GM12873 (cell line): ENCODE results near the gene CABYR.
A peak's percentile ranks its signal among the peaks of the same experiment; 100 is the strongest.

Experiments
- TF ChIP-seq, protein P1 (sequence below): IDR thresholded peaks from 2 replicates; pipeline ENCODE4 v1.5.1; 2012; ENCODE audit warnings: low read depth, mild to moderate bottlenecking, moderate library complexity, low read length, control low read depth; ENCODE audit not compliant: insufficient read depth; ENCODE audit errors: missing control alignments

The CABYR gene

DNA sequence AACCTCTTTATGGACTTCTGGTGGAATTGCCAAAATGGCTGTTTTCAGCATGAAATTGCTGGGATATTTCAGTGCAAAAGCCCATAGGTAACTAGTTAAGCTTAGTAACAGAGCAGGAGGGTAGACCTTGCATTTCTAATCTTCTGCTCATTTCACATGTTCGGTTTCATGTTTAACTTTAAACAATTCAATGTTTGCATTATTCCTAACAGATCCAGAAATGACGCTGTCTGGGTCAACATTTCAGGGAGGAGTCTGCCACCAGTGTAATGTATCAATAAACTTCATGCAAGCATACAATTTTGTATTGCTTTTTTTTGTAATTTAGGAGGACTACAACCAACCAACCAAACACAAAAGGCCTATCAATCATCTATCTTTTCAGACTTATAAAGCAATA is 22.4 kb downstream of the CABYR start:
- TF ChIP-seq, protein P1, sequence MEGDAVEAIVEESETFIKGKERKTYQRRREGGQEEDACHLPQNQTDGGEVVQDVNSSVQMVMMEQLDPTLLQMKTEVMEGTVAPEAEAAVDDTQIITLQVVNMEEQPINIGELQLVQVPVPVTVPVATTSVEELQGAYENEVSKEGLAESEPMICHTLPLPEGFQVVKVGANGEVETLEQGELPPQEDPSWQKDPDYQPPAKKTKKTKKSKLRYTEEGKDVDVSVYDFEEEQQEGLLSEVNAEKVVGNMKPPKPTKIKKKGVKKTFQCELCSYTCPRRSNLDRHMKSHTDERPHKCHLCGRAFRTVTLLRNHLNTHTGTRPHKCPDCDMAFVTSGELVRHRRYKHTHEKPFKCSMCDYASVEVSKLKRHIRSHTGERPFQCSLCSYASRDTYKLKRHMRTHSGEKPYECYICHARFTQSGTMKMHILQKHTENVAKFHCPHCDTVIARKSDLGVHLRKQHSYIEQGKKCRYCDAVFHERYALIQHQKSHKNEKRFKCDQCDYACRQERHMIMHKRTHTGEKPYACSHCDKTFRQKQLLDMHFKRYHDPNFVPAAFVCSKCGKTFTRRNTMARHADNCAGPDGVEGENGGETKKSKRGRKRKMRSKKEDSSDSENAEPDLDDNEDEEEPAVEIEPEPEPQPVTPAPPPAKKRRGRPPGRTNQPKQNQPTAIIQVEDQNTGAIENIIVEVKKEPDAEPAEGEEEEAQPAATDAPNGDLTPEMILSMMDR, result no peak

DNA sequence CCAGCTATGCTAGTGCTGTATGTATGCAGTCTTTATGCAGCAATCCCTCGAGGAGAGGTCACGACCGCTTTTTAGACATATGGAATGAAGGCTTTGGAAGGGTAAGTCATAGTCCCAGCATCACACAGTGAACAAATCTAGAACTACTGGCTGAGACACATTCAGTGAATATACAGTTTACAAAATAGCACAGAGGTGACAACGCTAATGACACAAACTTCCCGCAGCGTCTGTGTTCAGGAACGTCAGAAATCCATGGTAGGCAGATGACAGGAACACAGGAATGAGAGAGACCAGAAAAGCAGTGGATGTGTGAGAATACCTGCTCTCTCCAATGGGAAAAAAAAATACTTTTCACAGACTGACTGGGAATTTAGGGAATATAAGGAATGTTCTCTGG is 29.6 kb downstream of the CABYR start:
- TF ChIP-seq, protein P1, result no peak

DNA sequence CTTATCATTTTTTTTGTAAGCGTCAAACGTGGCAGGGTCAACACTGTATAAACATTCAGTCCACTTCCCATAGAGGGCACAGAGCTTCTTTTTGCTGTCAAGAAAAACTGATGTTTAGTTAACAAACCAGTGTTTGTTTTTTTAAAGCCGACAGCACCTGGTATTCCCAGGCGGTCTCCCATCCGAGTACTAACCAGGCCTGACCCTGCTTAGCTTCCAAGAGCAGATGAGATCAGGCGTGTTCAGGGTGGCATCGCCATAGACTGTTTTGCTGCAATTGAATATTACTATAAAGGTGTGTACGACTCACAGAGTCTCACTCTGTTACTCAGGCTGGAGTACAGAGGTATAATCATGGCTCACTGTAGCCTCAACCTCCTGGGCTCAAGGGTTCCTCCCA is 31.5 kb downstream of the CABYR start:
- TF ChIP-seq, protein P1, result no peak

DNA sequence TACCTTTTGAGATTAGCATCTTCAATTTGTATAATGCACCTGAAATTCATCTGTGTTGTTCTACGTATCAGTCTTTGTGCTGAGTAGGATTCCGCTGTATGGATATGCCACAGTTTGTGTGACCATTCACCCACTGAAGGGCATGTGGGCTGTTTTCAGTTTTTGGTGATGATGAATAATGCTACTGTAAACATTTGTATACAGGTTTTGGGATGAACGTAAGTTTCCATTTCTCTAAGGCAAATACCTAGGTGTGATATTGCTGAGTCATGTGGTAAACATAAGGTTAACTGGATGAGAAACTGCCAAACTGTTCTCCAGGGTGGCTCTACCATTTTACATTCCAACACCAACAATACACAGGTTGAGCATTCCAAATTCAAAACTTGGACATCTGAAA is 35.1 kb downstream of the CABYR start:
- TF ChIP-seq, protein P1, result no peak

DNA sequence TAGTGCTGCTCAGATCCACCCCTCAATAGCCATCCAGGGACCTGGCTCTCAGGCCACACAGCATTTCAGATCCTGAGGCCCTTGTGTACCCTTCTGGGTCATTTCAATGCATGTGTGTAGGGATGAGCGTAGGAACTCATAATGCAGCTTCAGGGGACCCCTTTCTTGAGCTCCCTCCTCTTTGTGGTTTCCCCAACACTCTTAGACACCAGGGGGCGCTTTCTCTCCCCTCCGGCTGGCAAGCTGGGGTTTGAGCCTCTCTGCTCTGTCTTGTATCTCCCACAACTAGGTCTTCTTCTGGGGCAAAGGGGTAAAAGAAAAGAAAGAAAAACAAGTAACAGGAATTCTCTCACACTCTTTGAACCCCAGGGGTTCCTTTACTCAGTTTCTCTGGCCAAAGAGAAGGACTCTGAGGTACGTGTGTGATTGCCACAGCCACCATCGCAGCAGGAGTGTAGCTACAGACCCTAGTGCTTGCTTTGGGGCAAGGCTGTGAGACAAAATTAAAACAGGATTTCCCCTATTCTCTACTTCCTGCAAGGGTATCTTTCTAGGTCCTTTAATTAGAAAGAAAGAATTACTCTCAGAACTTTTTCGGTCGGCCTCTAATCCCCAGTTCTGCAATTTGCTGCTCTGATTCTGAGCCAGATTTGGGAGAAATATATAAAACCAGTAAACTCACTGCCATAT is 38.0 kb downstream of the CABYR start:
- TF ChIP-seq, protein P1, result peak; percentile 91

DNA sequence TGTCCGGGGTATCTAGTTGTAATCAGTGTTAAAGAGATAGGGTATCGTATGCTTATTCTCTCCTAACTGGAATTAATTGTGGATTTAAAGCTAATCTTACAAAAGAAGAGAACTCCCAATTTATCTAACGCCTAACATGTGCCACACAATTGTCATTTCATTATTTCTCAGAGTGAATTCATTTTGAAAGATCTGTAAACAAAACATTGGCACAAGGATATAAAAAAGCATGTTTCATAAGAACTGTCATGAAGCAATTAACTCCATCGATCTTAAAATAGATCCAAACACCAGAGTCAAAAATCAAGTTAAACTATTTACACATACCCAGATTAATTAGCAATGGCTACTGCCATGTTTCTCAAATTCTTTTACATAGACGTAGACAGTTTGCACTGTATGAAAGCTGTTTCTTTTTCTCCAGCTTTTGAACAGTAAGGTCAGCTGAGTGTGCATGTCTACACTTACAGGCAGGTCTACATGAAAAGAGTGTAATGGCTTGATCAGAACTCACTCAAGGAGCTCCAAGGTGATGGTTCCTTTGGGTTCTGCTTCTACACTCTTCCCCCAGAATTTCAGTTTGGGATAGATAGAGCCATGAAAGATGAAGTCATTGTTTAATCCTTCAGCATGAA is 38.8 kb downstream of the CABYR start:
- TF ChIP-seq, protein P1, result no peak

DNA sequence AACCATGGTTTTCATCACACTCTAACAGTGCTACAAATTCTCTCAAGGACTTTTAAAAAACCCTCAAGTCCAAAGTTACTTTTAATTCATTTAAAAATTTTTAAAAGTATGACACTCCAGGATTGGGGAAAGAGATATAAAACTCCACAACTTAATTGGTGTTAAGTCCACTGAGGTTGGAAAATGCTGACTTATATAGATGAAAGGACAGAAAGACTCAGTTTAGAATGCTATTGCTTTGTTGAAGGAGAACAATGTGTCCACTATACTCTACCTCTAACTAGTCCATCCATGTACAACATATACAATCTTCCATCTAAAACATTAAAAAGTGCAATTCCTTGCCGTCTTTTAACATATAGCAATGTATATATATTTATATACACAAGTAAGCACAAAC is 41.2 kb downstream of the CABYR start:
- TF ChIP-seq, protein P1, result no peak
